GM12891 (cell line): ENCODE measurements around the gene MAP3K9.

Source experiments
- POLR2AphosphoS5 ChIP-seq: IDR thresholded peaks from 2 replicates; pipeline ENCODE4 v1.6.1; 2011; ENCODE audit warnings: low read depth, low read length, control low read depth
- TAF1 ChIP-seq: IDR thresholded peaks from 2 replicates; pipeline ENCODE4 v1.6.1; 2011; ENCODE audit warnings: low read depth, low read length, control low read depth

GRCh38 chr14:70680748-70681147 is 128.6 kb downstream of the MAP3K9 start:
- no peak for TF ChIP-seq TAF1
- no peak for TF ChIP-seq POLR2AphosphoS5
